Umbilical cord (tissue), 2 donors: Measurements from ENCODE around the gene IL1RAPL2. TPM values are rescaled to one million over a fixed set of nuclear protein-coding genes. Genes with fewer than 3 reads are reported as not detected.
"Not testable (repeated sequence)": the region's sequence is repeated elsewhere in the genome, so short reads cannot be mapped to it uniquely, and the experiment has no call there.

Experiments used
- DNase-seq: peaks from one replicate; pipeline ENCODE4 v3.0.0-alpha.2; 2015; ENCODE audit warnings: low spot score
- total RNA-seq: library from RNA; depleted of rRNA; stranded (reverse); fragments of >200 nt; gene quantifications from one replicate; pipeline ENCODE4 v1.2.3, GENCODE V29; 2014; ENCODE audit warnings: low replicate concordance; ENCODE audit not compliant: insufficient read depth

Gene IL1RAPL2
- total RNA-seq, 1 donor from 2014 or later, result 2.2 TPM

DNA sequence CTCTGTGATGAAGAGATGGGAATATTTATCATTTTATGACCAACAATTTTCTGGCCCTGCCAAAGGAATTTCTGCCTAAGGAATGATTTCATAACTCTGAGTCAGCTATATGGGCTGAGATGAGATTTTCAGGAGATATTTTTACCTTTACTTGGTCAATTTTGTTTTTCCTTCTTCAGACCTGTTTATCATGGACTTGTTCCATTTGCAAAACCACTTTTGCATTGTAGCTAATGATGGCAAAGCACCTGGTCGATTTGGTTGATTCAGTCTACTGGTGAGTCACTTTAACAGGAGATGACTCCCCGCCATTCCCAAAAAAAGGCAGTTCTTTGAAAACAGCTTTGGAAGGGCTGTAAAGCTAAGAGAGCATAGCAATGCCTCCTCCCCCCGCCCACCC lies 601.2 kb downstream of the IL1RAPL2 start:
- DNase-seq, result no peak

DNA sequence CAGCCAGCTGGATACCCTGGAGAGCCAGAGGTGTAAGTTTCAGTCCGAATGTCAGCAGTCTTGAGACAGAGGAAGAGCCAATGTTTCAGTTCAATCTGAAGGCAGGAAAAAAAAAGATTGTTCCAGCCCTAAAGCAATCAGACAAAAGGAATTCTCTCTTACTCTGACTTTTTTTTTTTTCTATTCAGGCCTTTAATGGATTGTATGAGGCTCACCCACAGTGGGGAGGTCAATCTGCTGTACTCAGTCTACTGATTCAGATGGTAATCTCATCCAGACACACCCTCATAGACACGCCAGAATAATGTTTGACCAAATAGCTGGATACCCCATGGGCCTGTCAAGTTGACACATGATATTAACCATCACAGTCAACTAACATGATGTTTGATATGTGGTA lies 602.6 kb downstream of the IL1RAPL2 start:
- no peak for DNase-seq

DNA sequence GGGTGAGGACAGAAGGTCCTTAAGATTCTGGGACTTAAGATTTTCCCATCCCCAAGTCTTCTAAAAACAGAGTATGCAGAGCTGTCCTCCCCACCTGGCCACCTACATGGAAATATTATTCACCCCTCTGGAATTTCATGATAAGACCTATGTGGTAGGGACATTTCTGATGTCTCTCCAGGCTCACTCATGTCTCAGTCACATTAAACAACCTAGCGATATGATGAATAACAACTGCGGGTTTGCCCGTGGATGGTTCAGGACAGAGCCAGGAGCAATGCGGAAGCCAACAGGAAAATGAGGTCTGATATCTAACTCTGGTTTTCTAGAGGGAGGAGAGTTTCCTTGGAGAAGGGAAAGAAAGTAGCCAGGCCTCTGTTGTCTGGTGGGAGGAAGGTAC lies 607.1 kb downstream of the IL1RAPL2 start:
- no peak for DNase-seq

DNA sequence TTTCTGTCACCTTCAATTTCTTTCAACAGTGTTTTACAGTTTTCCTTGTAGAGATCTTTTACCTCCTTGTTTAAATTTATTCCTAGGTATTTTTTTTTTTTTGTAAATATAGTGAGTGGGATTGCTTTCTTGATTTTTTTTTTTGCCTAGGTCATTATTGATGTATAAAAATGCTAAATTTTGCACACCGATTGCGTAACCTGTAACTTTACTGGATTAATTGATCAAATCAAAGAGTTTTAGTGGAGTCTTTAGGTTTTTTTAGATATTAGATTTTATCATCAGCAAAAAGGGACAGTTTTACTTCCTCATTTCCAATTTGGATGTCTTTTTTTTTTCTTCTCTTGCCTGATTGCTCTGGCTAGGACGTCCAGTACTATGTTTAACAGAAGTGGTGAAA lies 613.6 kb downstream of the IL1RAPL2 start:
- no peak for DNase-seq

DNA sequence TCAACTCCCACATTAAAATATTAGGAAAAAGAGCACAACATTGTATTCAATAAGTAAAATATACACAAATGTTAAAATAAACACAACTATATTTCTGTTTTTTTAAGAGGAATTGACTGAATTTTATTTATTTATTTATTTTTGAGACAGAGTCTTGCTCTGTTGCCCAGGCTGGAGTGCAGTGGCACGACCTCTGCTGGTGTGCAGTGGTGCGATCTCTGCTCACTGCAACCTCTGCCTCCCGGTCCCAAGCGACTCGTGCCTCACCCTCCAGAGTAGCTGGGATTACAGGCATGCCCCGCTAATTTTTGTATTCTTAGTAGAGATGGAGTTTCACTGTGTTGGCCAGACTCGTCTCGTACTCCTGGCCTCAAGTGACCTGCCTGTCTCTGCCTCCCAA lies 623.1 kb downstream of the IL1RAPL2 start:
- no peak for DNase-seq

DNA sequence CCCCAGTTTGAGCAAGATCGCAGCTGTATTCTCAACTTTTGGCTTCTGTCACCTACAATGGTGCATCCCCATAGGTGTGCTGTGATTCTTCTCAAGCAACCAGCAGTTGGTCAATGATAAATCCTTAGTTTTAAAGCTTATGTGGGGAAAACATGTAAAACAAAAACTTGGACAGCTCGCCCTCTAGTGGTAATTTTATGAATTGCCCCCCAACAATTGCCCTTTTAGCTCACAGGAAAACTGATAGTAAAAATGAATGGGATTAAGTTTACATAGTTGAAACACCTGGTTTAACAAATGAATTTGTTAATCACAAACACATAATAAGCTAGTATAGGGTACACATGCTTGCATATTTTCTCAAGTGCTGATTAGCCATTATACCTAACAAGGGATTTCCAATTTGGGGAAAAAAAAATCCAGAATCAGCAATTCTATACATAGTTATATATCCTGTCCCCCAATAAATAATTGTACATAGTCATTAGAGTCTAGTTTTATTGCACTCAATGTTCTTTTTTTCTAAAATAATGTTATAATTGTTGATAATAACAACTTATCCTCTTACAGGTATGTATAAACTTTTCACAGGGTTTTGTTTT lies 624.4 kb downstream of the IL1RAPL2 start:
- peak; percentile 29 for DNase-seq

DNA sequence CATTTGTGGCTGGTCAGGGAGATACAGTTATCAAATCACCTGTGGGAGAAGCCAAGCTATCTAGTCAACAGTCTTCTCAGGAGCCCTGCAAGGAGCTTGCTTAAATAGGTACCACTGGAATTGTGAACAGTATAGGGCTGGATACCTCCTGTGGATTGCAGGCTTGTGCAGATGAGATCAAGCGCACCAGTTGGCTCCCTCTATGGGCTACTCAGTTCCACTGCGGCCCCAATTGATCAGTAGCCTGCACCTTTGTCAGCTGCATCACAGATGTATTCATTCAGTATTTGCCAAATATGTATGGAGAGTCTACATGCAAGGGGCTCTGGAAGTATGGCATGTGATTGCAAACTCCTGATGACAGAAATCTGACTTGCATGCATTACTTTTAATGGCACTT lies 625.9 kb downstream of the IL1RAPL2 start:
- no peak for DNase-seq

DNA sequence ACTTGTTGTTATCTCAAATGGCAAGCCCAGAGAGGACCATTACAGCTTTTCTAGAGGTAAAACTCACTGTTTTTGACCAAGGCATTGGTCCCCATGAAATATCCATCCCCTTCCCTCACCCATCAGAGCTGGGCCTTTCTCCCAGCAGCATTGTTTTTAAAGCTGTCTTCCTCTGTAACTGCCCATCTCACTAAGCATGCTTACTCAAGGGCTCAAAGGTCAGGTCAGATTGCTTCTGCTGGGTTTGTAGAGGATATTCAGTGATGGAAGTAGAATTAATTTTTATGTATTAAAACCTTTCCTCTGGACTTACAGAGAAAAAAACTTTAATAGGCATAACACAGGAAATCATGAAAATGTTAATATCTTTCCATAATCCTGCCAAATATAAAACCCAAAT lies 643.4 kb downstream of the IL1RAPL2 start:
- peak; percentile 1 for DNase-seq

DNA sequence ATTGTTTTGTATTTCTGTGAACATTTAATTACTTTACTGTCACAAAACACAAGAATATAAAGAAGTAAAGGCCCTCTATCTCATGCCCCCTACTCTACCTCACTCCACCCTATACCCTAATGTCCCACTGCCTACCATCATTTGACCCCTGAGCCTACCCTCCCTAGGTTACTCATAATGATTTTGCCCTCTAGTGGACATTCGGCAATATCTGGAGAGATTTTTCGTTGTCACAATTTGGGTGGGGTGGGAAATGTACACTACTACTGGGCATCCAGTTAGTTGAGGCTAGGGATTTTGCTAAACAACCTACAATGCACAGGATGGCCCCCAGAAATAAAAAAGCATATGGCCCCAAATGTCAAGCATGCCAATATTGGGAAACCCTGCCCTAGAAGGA lies 644.3 kb downstream of the IL1RAPL2 start:
- no peak for DNase-seq

DNA sequence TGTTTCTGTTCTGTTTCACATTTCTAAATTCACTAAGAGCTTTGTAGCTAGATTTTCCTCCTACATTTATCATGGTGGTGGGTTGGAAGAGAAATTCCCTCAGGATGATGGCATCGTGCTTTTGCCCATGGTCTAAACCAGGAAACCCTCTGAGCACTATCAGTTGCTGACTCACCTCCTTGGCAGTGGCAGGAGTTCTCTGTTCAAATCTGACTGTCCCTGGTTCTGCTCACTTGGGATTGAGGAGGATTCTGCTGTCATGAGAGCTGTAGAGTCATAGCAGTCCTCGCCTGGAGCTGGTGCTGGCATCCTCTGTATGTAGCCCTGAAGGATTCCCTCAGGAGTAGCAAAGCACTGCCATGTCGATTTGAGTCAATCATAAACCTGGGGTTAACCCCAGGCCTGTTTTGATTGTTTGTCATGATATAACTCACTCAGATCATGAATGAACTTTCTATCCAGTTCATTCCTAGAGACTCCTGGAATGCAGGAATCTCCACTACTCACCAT lies 645.1 kb downstream of the IL1RAPL2 start:
- DNase-seq, result peak; percentile 35

DNA sequence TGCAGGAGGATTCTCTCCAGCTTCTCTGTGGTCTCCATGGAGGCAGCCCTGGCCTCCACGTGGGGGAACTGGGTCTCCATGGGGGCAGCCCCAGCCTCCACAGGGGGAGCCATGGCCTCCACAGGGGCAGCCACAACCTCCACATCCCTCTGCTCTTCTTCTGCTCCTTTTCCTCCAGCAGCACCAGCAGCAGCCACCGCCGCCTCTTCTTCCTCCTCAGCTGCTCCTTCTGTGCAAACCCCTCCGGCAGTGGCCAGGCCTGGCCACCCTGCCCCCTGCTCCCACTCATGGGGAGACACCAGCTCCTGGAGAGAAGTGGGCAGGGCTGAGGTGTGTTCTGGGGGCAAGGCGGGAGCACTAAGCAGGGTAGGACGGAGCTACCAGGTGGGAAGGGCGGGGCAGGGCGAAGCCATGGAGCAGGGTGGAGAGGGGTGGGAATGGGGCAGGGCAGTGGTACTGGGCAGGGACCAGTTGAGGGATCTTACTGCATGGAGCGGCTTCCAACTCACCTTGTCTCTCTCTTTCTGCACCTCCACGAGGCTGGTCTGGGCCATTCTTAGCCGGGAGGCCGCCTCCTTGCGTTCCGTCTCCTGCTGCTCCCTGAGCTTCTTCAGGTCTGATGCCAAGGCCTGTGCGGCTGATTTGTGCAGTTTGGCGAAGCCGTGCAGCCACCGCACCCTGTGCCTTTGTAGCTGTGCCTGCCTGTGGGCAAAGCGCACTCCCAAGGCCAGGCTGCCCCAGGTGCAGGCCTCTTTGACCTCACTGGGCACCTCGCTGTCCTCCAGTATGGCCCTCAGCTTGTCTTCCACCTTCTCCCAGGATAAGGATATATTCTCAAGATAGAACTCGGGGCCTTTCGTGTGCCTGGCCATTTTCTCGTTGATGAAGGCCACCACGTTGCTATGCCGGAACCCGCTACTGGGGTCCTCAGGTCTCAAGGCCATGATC lies 653.7 kb downstream of the IL1RAPL2 start:
- DNase-seq, result no peak

DNA sequence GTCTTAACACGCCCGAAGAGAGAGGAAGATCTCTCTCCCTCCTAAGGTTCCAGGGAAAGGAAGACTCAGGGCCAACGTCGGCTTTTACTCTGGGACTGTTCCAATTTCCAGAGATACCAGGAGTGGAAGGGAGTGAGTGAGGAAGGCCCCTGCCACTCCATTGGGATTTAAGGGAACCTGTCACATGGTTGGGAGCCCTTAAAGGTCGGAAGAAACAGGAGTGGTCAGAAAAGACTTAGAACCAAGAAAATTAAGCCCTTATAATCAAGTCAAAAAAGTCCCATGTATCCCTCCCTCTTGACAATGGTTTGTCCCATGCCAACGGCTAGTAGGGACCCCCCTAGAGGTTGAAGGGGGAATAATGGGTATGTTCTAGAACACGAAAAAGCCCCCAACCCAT lies 654.6 kb downstream of the IL1RAPL2 start, which contains the start of gene TEX13A:
Gene TEX13A, minus strand, starts transcription at position 59 of the 400 bp plus-strand sequence. CDS start 297 bp downstream, outside the sequence.
- DNase-seq, result no peak

DNA sequence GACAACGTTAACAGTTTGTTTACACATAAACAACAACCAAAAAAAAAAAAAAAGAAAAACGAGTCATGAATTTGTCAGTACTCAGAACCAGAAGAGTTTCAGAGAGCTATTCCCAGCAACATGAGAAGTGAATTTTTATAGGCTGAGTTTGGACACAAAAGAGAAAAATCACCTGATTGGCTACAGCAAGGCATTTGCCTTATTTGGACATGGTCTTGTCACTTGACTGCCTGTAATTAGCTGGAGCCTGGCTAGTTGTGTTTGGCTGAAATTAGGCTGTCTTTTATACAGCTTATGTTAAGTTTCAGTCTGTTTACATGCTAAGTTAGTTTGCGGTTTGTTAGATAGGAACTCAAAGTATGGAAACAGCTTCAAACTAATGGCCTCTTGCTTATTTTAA lies 655.4 kb downstream of the IL1RAPL2 start:
- DNase-seq, result no peak

DNA sequence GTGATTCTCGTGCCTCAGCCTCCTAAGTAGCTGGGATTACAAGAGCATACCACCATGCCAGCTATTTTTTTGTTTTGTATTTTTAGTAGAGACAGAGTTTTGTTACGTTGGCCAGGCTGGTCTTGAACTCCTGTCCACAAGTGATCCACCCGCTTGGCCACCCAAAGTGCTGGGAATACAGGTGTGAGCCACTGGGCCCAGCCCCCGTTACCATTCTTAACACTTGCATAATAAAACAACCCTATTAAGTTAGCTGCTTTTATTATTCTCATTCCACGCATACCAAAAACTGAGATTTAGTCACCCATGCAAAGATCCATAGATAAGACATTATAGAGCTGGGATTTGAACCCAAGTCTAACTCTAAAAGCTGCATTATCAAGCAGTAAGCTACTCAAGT lies 660.5 kb downstream of the IL1RAPL2 start:
- DNase-seq, result peak; percentile 48

DNA sequence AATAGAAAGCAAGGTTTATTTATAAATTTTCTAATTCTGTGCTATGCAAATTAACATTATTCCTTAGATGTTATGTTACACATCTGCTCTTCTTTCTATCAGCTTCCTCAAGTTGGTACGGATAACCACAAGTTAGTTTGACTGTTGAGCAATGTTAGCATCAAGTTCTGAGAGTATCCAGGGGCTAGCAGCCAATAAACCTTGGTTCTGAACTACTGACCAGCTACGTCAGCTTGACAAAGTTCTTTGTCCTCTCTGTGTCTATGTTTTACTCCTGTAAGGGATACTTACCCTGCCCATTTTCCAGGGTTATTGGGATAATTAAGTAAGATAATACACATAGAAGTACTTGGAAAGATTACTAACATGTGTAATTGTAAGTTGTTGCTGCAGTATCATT lies 662.6 kb downstream of the IL1RAPL2 start:
- no peak for DNase-seq

DNA sequence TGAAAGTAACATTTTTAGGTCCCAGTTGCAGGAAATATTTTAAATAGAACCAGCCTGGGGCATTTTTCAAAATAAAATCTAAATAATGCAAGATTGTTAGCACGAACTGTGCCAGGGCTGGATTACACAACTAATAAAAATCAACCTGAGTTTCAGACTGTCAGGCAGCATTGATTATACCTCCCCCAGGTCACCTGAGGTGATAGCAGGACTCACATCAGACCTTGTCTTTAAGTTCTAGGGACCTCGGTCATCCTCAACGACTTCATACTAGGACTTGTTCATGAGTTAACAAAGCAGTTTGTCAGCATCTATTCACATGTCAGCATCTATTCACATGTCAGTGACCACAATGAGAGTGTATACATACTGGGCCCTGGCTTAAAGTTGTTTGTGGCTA lies 663.1 kb downstream of the IL1RAPL2 start:
- DNase-seq, result no peak

DNA sequence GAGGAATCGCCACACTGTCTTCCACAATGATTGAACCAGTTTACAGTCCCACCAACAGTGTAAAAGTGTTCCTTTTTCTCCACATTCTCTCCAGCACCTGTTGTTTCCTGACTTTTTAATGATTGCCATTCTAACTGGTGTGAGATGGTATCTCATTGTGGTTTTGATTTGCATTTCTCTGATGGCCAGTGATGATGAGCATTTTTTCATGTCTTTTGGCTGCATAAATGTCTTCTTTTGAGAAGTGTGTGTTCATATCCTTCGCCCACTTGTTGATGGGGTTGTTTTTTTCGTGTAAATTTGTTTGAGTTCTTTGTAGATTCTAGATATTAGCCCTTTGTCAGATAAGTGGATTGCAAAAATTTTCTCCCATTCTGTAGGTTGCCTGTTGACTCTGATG lies 671.4 kb downstream of the IL1RAPL2 start:
- not testable (repeated sequence) for DNase-seq

DNA sequence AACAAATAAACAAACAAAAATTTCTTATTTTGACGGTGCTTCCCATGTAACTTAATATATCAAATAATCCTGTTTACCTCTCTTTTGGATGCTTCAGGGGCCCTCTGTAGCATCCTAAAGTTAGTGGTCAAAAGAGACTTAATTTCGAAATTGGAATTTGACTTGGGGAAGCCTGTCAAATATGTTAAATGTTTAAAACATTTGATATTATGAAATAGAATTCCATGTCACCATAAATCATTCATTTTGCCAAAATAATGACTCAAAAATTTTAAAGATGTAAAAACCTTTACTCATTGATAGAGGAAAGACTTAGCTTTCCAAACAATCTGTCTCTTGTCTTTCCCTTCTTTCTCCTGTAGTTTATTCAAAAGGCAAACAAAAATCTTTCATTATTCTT lies 675.1 kb downstream of the IL1RAPL2 start:
- DNase-seq, result no peak

DNA sequence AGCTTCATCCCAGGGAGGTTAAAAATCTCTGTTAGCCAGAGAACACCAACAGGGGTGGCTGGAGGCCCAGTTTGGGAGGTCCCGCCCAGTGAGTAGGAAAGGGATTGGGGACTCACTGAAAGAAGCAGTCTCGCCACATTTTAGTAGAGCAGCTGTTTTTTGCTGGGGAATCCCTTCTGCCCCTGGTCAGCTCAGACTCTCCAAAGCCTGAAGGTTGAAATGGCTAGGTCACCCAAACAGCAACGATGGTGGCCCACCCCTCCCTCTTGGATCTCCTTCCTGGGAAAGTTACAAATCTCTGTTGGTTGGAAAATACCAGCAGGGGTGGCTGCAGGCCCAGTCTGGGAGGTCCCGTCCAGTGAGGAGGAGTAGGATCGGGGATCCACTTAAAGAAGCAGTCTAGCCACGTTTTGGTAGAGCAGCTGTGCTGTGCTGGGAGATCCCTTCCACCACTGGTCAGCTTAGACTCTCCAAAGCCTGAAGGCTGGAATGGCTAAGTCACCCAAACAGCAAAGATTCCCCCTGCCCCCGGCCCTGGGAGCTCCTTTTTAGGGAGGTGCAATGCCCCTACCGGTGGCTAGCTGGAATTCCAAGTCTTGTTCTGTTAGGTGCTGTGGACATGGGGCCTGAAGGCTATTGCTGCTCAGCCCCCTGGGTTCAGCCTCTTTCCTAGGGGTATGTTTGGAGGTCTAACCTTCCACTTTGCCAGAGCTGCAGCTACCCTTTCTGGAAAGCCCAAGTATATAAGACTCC lies 694.5 kb downstream of the IL1RAPL2 start:
- no peak for DNase-seq

DNA sequence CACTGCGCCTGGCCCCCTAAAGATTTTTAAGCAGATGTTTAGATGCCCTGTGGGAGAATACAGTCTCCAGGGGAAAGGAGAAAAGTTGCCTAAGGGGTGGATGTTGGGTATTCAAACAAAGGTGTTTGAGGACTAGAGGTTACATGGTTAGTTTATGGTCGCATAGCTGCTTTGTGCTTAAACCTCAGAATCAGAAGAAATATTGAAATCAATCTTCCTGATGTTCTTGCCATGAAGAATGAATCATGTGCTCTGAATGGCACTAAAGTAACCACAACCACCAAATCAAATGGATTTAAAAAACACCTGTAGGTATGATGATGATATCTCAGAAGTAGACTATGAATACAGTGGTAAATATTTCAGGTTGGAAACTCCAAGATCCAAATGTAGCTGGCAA lies 697.2 kb downstream of the IL1RAPL2 start:
- no peak for DNase-seq

DNA sequence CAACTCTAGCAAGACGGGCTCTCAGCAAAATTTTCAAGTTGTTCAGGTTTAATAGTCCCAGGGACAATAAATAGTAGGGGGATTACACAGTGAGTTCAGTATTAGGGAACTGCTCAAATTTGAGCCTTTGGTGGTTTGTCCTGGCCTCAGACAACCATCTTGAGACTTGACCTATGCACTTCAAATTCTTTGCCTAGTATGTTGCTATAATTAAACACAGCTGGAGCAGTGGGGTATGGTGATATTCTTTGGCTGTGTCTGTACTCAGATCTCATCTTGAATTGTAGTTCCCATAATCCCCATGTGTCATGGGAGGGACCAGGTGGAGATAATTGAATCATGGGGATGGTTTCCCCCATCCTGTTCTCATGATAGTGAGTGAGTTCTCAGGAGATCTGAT lies 697.8 kb downstream of the IL1RAPL2 start:
- DNase-seq, result no peak

DNA sequence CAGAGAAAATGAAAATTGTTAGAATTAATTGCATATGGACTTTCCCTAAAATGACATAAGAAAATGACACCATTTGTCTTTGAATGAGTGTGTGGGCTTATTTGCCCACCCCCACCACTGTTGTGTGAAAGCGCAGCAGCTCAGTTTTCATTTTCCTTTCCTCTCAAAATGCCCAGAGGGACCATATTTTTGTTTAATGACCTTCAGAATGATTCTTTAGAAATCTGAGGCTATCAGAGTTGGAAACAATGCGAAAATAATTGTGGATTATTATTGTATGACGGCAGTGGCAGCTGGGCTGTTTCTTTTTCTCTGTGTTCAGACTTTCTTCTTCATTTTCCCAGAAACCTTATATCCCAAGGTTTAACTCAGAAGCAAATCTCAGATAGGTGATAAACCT lies 699.1 kb downstream of the IL1RAPL2 start:
- no peak for DNase-seq
